Ectodermal cell (in vitro differentiated cells): ENCODE data around the gene MKKS.

ENCODE experiments used
- H3K27ac ChIP-seq: 2 replicates; pipeline ENCODE4 v1.7.0; 2013; ENCODE audit warnings: mild to moderate bottlenecking, low read depth, low read length; ENCODE audit not compliant: insufficient read depth, poor library complexity, severe bottlenecking
- H3K27me3 ChIP-seq: 2 replicates; pipeline ENCODE4 v1.7.0; 2013; ENCODE audit warnings: mild to moderate bottlenecking, low read length; ENCODE audit not compliant: insufficient read depth, control insufficient read depth, poor library complexity, severe bottlenecking
- H3K36me3 ChIP-seq: one replicate; pipeline ENCODE4 v1.7.0; 2013; ENCODE audit warnings: low read length; ENCODE audit not compliant: control insufficient read depth, insufficient read depth
- H3K4me1 ChIP-seq: one replicate; pipeline ENCODE4 v1.7.0; 2013; ENCODE audit warnings: low read length; ENCODE audit not compliant: control insufficient read depth, insufficient read depth
- H3K4me3 ChIP-seq: 2 replicates; pipeline ENCODE4 v1.7.0; 2013; ENCODE audit warnings: low read depth, low read length, control low read depth; ENCODE audit not compliant: insufficient read depth
- H3K9me3 ChIP-seq: 2 replicates; pipeline ENCODE4 v1.7.0; 2013; ENCODE audit warnings: mild to moderate bottlenecking, low read length, moderate library complexity; ENCODE audit not compliant: control insufficient read depth
- WGBS, 2 experiments: methylation state at CpG; one replicate each; pipeline ENCODE4 v1.1.7; 2013; ENCODE audit warnings: missing lambda C conversion rate in 2 of 2; 5-methylcytosine and 5-hydroxymethylcytosine counted together

Gene MKKS

GRCh38 chr20:10454151-10454750, 20.2 kb upstream of the MKKS start:
- H3K4me1 ChIP-seq: no peaks in the 10 kb centered on the region
- H3K36me3 ChIP-seq: no peaks in the 10 kb centered on the region
- H3K27me3 ChIP-seq: no peaks in the 10 kb centered on the region
- H3K27ac ChIP-seq: no peak overlapping the region
- H3K9me3 ChIP-seq: no peaks in the 10 kb centered on the region
- H3K4me3 ChIP-seq: no peak overlapping the region

GRCh38 chr20:10453241-10453640, 19.2 kb upstream of the MKKS start:
- no peaks in the 10 kb centered on the region for H3K27me3 ChIP-seq
- no peaks in the 10 kb centered on the region for H3K9me3 ChIP-seq
- no peaks in the 10 kb centered on the region for H3K4me1 ChIP-seq
- no peak overlapping the region for H3K4me3 ChIP-seq
- H3K36me3 ChIP-seq: no peaks in the 10 kb centered on the region
- H3K27ac ChIP-seq: no peak overlapping the region
- 81 to 94% methylated on average over 3 to 5 of the region's 5 CpGs for WGBS, 2 experiments

GRCh38 chr20:10449270-10449669, 15.2 kb upstream of the MKKS start:
- H3K27ac ChIP-seq: no peak overlapping the region
- H3K27me3 ChIP-seq: no peaks in the 10 kb centered on the region
- H3K4me3 ChIP-seq: no peak overlapping the region
- no peaks in the 10 kb centered on the region for H3K36me3 ChIP-seq
- no peaks in the 10 kb centered on the region for H3K9me3 ChIP-seq
- 95 to 97% methylated on average over 2 of the region's 2 CpGs for WGBS, 2 experiments
- H3K4me1 ChIP-seq: no peaks in the 10 kb centered on the region

- Histone ChIP-seq H3K27me3 (no peaks in the 10 kb centered on the region), H3K4me1 (no peaks in the 10 kb centered on the region), H3K27ac (no peak overlapping the region), H3K4me3 (no peak overlapping the region), H3K9me3 (no peaks in the 10 kb centered on the region), H3K36me3 (no peaks in the 10 kb centered on the region)
- WGBS, 2 experiments: 81 to 82% methylated on average over 6 of the region's 6 CpGs
These were observed 14.5 kb upstream of the MKKS start for GRCh38 chr20:10448270-10449156.

- no peak overlapping the region for H3K4me3 ChIP-seq
- no peaks in the 10 kb centered on the region for H3K27me3 ChIP-seq
- H3K9me3 ChIP-seq: no peaks in the 10 kb centered on the region
- no peaks in the 10 kb centered on the region for H3K36me3 ChIP-seq
- no peaks in the 10 kb centered on the region for H3K4me1 ChIP-seq
- H3K27ac ChIP-seq: no peak overlapping the region
- 87 to 97% methylated on average over 3 of the region's 3 CpGs for WGBS, 2 experiments
These were observed 13.0 kb upstream of the MKKS start for GRCh38 chr20:10447028-10447427.

- Histone ChIP-seq H3K4me1 (no peaks in the 10 kb centered on the region), H3K36me3 (no peaks in the 10 kb centered on the region), H3K27me3 (no peaks in the 10 kb centered on the region), H3K4me3 (no peak overlapping the region), H3K9me3 (no peaks in the 10 kb centered on the region), H3K27ac (no peak overlapping the region)
- 92 to 94% methylated on average over 4 of the region's 4 CpGs for WGBS, 2 experiments
These were observed 11.7 kb upstream of the MKKS start for GRCh38 chr20:10445758-10446157.

- Histone ChIP-seq H3K4me3 (no peak overlapping the region), H3K4me1 (no peaks in the 10 kb centered on the region), H3K36me3 (no peaks in the 10 kb centered on the region), H3K27ac (no peak overlapping the region), H3K9me3 (no peaks in the 10 kb centered on the region), H3K27me3 (no peaks in the 10 kb centered on the region)
- 89 to 90% methylated on average over 2 of the region's 2 CpGs for WGBS, 2 experiments
These were observed 9.9 kb upstream of the MKKS start for GRCh38 chr20:10443936-10444335.

GRCh38 chr20:10438217-10438616, 4.2 kb upstream of the MKKS start:
- Histone ChIP-seq H3K4me3 (no peak overlapping the region), H3K4me1 (no peaks in the 10 kb centered on the region), H3K27me3 (no peaks in the 10 kb centered on the region), H3K36me3 (no peaks in the 10 kb centered on the region), H3K9me3 (no peaks in the 10 kb centered on the region), H3K27ac (no peak overlapping the region)
- 71 to 73% methylated on average over 4 of the region's 4 CpGs for WGBS, 2 experiments

- Histone ChIP-seq H3K9me3 (no peaks in the 10 kb centered on the region), H3K27ac (no peak overlapping the region), H3K36me3 (no peaks in the 10 kb centered on the region), H3K4me1 (no peaks in the 10 kb centered on the region), H3K4me3 (peak overlapping the region; percentile 91), H3K27me3 (no peaks in the 10 kb centered on the region)
- 87 to 94% methylated on average over 19 to 20 of the region's 20 CpGs for WGBS, 2 experiments
These were observed 2.2 kb upstream of the MKKS start for GRCh38 chr20:10436053-10436699.
